NK-92 (cell line): ENCODE measurements around the gene PTGFR.

Source experiments
- DNase-seq: peaks from one replicate; lab custom pipeline; 2025; ENCODE audit not compliant: unreplicated experiment; lab: John Stamatoyannopoulos, UW

PTGFR gene

GRCh38 chr1:78586572-78586971 is 95.8 kb downstream of the PTGFR start:
- DNase-seq: no peak

GRCh38 chr1:78587211-78587610 is 96.4 kb downstream of the PTGFR start:
- DNase-seq: no peak
